ENCODE results near the gene PLEKHH3.

DNA sequence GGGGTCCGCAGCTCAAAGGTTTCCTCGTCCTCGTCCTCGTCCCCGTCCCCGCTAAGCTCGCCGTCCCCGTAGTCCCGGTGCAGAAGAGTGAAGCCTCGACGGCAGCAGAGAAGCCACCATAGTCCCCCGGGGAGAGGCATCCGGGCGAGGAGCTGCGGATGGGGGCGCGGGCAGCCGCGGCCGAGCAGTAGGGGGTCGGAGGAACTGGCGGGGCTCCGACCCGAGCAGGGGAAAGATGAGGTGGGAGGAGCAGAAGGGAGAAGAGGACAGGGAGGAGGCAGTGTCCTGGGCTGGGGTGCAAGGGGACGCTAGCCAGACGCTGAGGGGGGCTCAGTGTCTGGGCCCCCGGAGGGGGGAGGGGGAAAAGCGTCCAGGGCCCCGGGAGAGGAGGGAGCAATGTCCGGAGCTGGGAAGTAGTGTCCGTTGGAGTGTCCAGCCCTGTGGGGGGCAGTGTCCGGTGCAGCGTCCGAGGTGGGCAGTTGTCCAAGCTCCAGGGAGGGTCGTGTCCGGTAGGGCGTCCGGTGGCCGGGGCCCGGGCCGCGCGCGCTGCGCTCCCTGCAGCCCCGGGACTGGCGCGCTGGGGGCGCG is at the start of gene PLEKHH3:
- peak; percentile 46 to 78 for TF ChIP-seq POLR2A (IDR thresholded peaks at IDR 0.05)
- TF ChIP-seq, protein P1, sequence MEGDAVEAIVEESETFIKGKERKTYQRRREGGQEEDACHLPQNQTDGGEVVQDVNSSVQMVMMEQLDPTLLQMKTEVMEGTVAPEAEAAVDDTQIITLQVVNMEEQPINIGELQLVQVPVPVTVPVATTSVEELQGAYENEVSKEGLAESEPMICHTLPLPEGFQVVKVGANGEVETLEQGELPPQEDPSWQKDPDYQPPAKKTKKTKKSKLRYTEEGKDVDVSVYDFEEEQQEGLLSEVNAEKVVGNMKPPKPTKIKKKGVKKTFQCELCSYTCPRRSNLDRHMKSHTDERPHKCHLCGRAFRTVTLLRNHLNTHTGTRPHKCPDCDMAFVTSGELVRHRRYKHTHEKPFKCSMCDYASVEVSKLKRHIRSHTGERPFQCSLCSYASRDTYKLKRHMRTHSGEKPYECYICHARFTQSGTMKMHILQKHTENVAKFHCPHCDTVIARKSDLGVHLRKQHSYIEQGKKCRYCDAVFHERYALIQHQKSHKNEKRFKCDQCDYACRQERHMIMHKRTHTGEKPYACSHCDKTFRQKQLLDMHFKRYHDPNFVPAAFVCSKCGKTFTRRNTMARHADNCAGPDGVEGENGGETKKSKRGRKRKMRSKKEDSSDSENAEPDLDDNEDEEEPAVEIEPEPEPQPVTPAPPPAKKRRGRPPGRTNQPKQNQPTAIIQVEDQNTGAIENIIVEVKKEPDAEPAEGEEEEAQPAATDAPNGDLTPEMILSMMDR (IDR thresholded peaks at IDR 0.05) = peak in 5 of 6 experiments; percentile 5 to 37 (median 24)
